Vagina (tissue), 2 donors: Measurements from ENCODE around the gene GRM3. TPM values are rescaled to one million over a fixed set of nuclear protein-coding genes. Genes with fewer than 3 reads are reported as not detected.

Experiments used
- DNase-seq, 2 donors: peaks; one replicate each; pipeline ENCODE4 v3.0.0-alpha.2; 2017; ENCODE audit errors: extremely low spot score in 2 of 2
- H3K27ac ChIP-seq: fragments of 200-600 bp; sonication (generic); one replicate; pipeline ENCODE4 v1.5.1; 2019
- H3K27me3 ChIP-seq: fragments of 200-600 bp; sonication (generic); one replicate; pipeline ENCODE4 v1.5.1; 2019
- H3K36me3 ChIP-seq, 2 donors: fragments of 200-600 bp; sonication (generic); one replicate each; pipeline ENCODE4 v1.5.1; 2017 to 2019
- H3K4me1 ChIP-seq: fragments of 200-600 bp; sonication (generic); one replicate; pipeline ENCODE4 v1.5.1; 2019
- H3K4me3 ChIP-seq, 2 donors: fragments of 200-600 bp; sonication (generic); 1 replicate in 1 of 2; 2 replicates in 1 of 2; pipeline ENCODE4 v1.5.1; 2016 to 2019
- H3K9me3 ChIP-seq: fragments of 200-600 bp; sonication (generic); one replicate; pipeline ENCODE4 v1.5.1; 2019
- CTCF ChIP-seq, 3 experiments: fragments of 450-650 bp in 2 of 3; fragments of 200-600 bp in 1 of 3; sonication (generic) in 1 of 3; IDR thresholded peaks; one replicate each; pipeline ENCODE4 v1.5.1; 2017 to 2019; ENCODE audit warnings: antibody characterized with exemption in 3 of 3, mild to moderate bottlenecking in 2 of 3, moderate library complexity in 2 of 3
- POLR2A ChIP-seq, 2 donors: fragments of 450-650 bp; IDR thresholded peaks; one replicate each; pipeline ENCODE4 v1.6.1; 2017; ENCODE audit warnings: antibody characterized with exemption in 2 of 2, mild to moderate bottlenecking in 2 of 2, moderate library complexity in 2 of 2
- POLR2AphosphoS5 ChIP-seq, 2 donors: sonication (generic); formaldehyde crosslinking; IDR thresholded peaks; one replicate each; pipeline ENCODE4 v1.9.0; 2017; ENCODE audit warnings: antibody characterized with exemption in 2 of 2, mild to moderate bottlenecking in 2 of 2, low read depth in 1 of 2; ENCODE audit not compliant: insufficient read depth in 1 of 2
- intact Hi-C: fragments of 100-400 bp; cut with DNase I; formaldehyde crosslinking; loops from one replicate; pipeline ENCODE4 v1.15.1; 2023
- total RNA-seq: library from RNA; depleted of rRNA; stranded (reverse); fragments of >200 nt; gene quantifications from one replicate; pipeline ENCODE4 v1.2.3, GENCODE V29; 2016

Gene GRM3
- total RNA-seq, 1 donor from 2014 or later, result not detected

DNA sequence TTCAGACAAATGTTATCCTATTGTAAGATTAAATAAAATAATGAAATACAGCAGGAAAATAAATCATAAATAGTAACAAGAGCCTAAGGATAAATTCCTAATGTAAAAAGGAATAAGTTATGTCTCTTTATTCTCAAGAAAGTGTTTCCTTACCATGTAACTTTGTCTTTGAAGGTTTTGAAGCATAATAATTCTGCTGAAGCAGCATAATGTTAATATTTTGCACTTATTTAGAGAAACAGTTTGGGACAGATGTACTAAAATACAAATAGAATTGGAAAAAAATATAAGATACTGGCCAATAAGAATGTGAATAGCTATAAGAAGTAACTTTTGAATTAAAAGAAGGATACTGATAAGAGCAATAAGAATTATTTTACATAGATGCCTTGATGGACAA is 45.7 kb downstream of the GRM3 start:
- TF ChIP-seq CTCF (IDR thresholded peaks at IDR 0.05), result no peak
- TF ChIP-seq POLR2AphosphoS5 (IDR thresholded peaks at IDR 0.05; ENCODE audit: insufficient read depth in 1 of 2, low read depth in 1 of 2), result no peak
- no peak for TF ChIP-seq POLR2A (IDR thresholded peaks at IDR 0.05)
- Histone ChIP-seq H3K36me3 (no peaks in the 10 kb centered on the region), H3K27me3 (no peaks in the 10 kb centered on the region), H3K9me3 (no peaks in the 10 kb centered on the region), H3K27ac (no peak overlapping the region), H3K4me3 (no peak overlapping the region), H3K4me1 (no peaks in the 10 kb centered on the region)
- no peak for DNase-seq
- intact Hi-C loops, result no loop called here

GRCh38 chr7:86692755-86693154 is 49.0 kb downstream of the GRM3 start:
- intact Hi-C loops, result no loop called here
- H3K27ac ChIP-seq, result no peak overlapping the region
- H3K4me3 ChIP-seq, result no peak overlapping the region
- H3K36me3 ChIP-seq, result no peaks in the 10 kb centered on the region
- H3K4me1 ChIP-seq, result no peaks in the 10 kb centered on the region
- DNase-seq, result no peak
- TF ChIP-seq POLR2AphosphoS5 (IDR thresholded peaks at IDR 0.05; ENCODE audit: insufficient read depth in 1 of 2, low read depth in 1 of 2) (no peak), POLR2A (IDR thresholded peaks at IDR 0.05) (no peak), CTCF (IDR thresholded peaks at IDR 0.05) (no peak)
- H3K9me3 ChIP-seq, result no peaks in the 10 kb centered on the region
- no peaks in the 10 kb centered on the region for H3K27me3 ChIP-seq

DNA sequence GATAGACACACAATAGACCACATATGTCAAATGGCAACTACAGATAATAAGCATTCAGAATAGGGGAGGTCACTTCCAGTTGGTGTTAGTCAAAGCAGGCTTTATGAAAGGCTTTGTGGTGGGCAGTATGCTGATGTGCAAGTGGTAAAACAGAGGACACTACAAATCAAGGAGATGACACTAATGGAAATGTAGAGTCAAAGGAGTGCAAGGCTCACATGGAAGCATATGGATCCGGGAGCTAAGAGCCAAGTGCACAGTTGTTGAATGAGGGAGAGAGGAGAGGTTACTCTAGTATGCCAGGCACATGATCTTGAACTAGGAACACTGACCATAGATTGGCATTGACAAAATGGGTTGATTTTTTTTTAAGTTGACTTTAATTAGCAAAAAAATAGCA is 62.7 kb downstream of the GRM3 start:
- Histone ChIP-seq H3K4me3 (no peak overlapping the region), H3K36me3 (no peaks in the 10 kb centered on the region), H3K4me1 (no peaks in the 10 kb centered on the region), H3K27me3 (no peaks in the 10 kb centered on the region), H3K9me3 (no peaks in the 10 kb centered on the region), H3K27ac (no peak overlapping the region)
- no peak for DNase-seq
- intact Hi-C loops, result no loop called here
- TF ChIP-seq POLR2A (IDR thresholded peaks at IDR 0.05) (no peak), POLR2AphosphoS5 (IDR thresholded peaks at IDR 0.05; ENCODE audit: insufficient read depth in 1 of 2, low read depth in 1 of 2) (no peak), CTCF (IDR thresholded peaks at IDR 0.05) (no peak)

GRCh38 chr7:86708031-86708680 is 64.4 kb downstream of the GRM3 start:
- no peaks in the 10 kb centered on the region for H3K9me3 ChIP-seq
- H3K36me3 ChIP-seq, result no peaks in the 10 kb centered on the region
- no peaks in the 10 kb centered on the region for H3K4me1 ChIP-seq
- H3K27me3 ChIP-seq, result no peaks in the 10 kb centered on the region
- H3K27ac ChIP-seq, result no peak overlapping the region
- TF ChIP-seq POLR2AphosphoS5 (IDR thresholded peaks at IDR 0.05; ENCODE audit: insufficient read depth in 1 of 2, low read depth in 1 of 2), result no peak
- TF ChIP-seq CTCF (IDR thresholded peaks at IDR 0.05), result no peak
- no peak for TF ChIP-seq POLR2A (IDR thresholded peaks at IDR 0.05)
- no peak overlapping the region for H3K4me3 ChIP-seq
- intact Hi-C loops, result no loop called here
- no peak for DNase-seq

- intact Hi-C loops, result no loop called here
- TF ChIP-seq CTCF (IDR thresholded peaks at IDR 0.05) (no peak), POLR2A (IDR thresholded peaks at IDR 0.05) (no peak), POLR2AphosphoS5 (IDR thresholded peaks at IDR 0.05; ENCODE audit: insufficient read depth in 1 of 2, low read depth in 1 of 2) (no peak)
Observed at GRCh38 chr7:86720306-86720705, 76.6 kb downstream of the GRM3 start.

More at GRCh38 chr7:86720306-86720705, 76.6 kb downstream of the GRM3 start:
- Histone ChIP-seq H3K27me3 (no peaks in the 10 kb centered on the region), H3K4me1 (no peaks in the 10 kb centered on the region), H3K36me3 (no peaks in the 10 kb centered on the region), H3K9me3 (no peaks in the 10 kb centered on the region), H3K27ac (no peak overlapping the region), H3K4me3 (no peak overlapping the region)
- no peak for DNase-seq
